ENCODE data around the gene POU3F2. TPM values are rescaled to one million over a fixed set of nuclear protein-coding genes. Genes with fewer than 3 reads are reported as not detected.

Gene POU3F2
- total and polyA plus RNA-seq, 12 donors: not detected

- no peak for TF ChIP-seq CTCF (IDR thresholded peaks at IDR 0.05)
- no peaks in the 10 kb centered on the region for H3K27me3 ChIP-seq
- H3K9me3 ChIP-seq: no peaks in the 10 kb centered on the region
- no peak for ATAC-seq
- WGBS, 2 donors: 94 to 97% methylated on average over 3 of the region's 3 CpGs
- H3K4me1 ChIP-seq: no peaks in the 10 kb centered on the region
- intact Hi-C loops (cut with DNase I): no loop called here
- H3K27ac ChIP-seq: no peak overlapping the region
- DNase-seq: no peak
- peaks cover 0 to 55% (median 9%) of the 10 kb centered on the region in 9 donors for H3K36me3 ChIP-seq
- no peak overlapping the region for H3K4me3 ChIP-seq
Measured at GRCh38 chr6:98887650-98888049, 53.3 kb downstream of the POU3F2 start.

Other genes starting within 250 kb of the POU3F2 start
- gene FBXL4, start 113.4 kb downstream of the POU3F2 start, total RNA-seq: 10 to 100 TPM; 15.7 to 20.8 (median 17.4) TPM
- gene FBXL4, start 113.4 kb downstream of the POU3F2 start, polyA plus RNA-seq: 1 to 10 TPM; 2.6 to 3.3 TPM